Suppressor macrophage treated with lipopolysaccharide for 1 hour (primary cell): ENCODE data around the gene SENP5.
A peak's percentile ranks its signal among the peaks of the same experiment; 100 is the strongest.
"Not testable (repeated sequence)": the region's sequence is repeated elsewhere in the genome, so short reads cannot be mapped to it uniquely, and the experiment has no call there.

Experiments
- DNase-seq, 3 donors: peaks; one replicate each; pipeline ENCODE4 v3.0.0-alpha.2; 2020 to 2022

The SENP5 gene

DNA sequence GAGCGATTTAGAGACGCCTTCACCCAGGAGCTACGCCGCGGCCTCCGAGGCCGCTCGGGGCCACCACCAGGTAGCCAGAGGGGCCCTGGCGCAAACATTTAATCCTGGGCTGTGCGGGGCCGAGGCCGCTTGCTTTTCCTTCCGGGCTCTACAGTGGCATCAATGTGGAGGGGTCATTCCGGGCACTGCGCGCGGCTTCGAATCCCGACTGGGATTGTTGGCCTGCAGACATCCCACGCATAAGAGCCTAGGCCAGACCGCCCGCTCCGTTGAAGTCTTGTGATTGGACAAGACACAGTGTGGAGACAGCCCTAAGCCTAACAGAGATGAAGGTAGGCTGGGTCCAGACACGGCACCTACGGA is 75.2 kb downstream of the SENP5 start:
- peak; percentile 5 to 56 (median 20) for DNase-seq

- DNase-seq, result not testable (repeated sequence)
Measured at GRCh38 chr3:196944037-196944790, 76.5 kb downstream of the SENP5 start.

DNA sequence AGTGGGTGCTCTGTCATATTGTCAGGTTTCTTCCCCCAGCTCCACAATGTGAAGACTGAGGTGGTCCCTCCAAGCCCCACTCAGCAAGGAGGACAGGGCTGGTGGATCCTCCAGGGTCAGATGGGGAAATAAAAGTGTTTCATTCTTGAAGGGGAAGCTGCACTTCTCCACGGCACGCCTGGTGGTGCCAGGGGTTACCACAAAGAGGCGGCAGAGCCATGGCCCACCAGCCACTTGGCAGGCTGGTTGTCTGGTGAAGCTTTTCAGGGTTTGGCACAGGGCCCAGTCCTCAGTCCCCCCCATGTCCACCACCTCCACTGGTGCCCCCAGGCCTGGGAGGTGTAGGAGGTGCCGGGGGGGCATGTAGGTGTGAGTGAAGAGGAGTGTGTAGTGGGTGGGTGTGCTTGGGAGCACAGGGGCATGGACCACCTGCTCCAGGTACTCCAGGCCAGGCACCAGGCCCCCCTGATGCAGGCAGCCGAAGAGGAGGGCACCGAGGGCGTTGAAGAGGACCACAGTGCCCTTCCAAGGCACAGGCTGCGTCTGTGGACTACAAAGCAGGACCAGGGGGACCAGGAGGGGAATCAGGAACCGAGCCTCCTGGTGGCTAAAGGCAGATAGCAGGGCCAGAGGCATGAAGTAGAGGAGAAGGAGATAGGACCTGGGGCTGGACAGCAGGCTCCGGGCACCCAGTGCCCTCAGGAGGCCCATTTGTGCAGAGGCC is 79.6 kb downstream of the SENP5 start:
- no peak for DNase-seq

DNA sequence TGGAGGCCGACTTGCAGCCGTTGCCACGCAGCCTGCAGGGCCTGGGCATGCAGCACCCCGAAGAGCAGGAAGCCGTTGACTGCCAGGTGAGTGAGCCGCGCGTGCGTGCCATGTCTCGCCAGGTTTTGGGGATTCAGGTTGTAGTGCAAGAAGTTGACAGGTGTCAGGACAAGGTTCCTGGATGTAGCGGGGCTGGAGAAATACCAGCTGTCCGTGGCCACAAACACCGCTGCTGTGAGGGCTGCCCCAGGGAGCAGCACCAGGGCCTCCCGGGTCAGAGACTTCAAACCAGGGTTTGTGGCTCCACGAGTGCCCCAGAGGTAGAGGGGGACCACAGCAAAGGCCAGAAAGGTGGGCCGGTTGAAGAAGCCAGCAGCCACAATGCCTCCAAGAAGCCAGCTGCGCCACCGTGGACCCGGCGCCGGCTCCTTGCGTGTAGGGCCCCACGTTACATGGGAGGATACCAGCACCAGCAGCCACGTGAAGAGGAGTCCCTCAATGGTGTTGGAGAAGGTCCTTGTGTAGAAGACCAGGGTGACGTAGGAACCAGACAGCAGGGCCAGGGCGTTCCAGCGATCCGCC is 80.2 kb downstream of the SENP5 start:
- no peak for DNase-seq

DNA sequence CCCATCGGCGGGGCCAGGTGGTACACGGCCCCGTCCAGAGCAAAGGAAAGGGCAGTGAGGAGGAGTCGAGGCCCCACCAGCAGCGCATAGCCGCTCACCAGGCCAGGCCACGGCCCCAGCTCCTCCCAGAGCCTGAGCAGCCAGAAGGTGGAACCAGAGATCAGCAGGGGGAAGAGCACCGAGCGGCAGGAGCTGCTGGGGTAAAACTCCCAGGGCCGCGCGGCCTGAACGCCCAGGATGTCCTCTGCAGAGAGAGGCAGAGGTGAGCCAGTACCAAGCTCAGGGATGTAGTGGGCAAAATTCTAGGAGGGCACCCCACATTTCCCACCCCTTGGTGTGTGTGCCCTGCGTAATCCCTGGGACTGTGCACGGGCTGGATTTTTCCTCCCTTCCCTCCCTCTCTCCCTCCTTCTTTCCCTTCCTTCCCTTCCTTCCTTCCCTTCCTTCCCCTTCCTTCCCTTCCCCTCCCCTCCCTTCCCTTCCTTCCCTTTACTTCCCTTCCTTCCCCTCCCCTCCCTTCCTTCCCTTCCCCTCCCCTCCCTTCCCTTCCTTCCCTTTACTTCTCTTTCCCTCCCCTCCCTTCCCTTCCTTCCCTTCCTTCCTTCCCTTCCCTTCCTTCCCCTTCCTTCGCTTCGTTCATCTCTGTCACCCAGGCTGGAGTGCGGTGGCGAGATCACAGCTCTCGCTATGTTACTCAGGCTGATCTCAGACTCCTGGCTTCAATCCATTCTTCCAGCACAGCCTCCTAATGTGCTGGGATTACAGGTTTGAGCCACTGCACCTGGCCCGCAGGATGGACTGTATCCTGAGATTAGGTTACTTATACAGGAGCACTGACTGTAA is 80.9 kb downstream of the SENP5 start:
- no peak for DNase-seq

DNA sequence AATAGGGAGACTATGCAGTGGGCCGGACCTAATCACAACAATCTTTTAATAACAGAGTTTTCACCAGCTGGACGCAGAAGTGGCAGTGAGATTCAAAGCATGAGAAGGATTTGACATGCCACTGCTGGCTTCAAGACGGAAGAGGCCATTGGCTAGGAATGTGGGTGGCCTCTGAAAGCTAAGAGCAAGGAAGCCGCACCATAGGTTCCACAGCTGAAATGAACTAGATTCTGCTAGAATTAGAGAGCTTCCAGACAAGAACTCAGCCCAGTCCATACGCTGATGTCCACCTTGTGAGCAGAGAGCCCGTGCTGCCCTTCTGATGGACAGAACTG is 81.5 kb downstream of the SENP5 start:
- no peak for DNase-seq

- no peak for DNase-seq
Measured at GRCh38 chr3:196949750-196950149, 82.0 kb downstream of the SENP5 start.

DNA sequence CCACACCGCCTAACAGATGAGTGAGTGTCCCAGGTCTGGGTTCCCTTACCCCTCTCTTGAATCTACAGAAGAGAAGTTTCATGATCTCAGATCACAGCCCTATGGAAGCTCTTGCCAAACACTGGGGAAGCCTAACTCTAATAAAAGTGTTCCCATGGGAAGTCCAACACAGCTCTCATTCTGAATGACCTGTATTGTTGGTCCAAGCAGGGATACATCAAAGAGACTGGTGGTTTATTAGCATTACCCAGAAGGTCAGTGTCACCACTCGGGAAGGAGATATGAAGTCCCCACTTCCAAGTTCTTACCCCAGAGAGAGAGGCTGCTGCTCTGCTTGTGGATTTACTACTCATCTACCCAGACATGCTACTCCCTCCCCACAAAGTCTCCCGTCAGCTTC is 83.7 kb downstream of the SENP5 start:
- no peak for DNase-seq

DNA sequence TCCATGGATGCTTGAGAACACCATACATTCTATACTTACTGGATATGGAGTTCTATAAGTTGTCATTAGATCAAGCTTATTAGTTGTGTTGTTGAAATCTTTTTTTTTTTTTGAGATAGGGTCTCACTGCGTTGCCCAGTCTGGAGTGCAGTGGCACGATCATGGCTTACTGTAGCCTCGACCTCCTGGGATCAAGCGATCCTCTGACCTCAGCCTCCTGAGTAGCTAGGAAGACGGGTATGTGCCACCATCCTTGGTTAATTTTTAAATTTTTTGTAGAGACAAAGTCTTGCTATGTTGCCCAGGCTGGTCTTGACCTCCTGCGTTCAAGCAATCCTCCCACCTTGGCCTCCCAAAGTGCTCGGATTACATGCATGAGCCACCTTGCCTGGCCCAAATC is 87.1 kb downstream of the SENP5 start:
- DNase-seq, result no peak

GRCh38 chr3:196962108-196962929 is 94.6 kb downstream of the SENP5 start:
- DNase-seq, result no peak

DNA sequence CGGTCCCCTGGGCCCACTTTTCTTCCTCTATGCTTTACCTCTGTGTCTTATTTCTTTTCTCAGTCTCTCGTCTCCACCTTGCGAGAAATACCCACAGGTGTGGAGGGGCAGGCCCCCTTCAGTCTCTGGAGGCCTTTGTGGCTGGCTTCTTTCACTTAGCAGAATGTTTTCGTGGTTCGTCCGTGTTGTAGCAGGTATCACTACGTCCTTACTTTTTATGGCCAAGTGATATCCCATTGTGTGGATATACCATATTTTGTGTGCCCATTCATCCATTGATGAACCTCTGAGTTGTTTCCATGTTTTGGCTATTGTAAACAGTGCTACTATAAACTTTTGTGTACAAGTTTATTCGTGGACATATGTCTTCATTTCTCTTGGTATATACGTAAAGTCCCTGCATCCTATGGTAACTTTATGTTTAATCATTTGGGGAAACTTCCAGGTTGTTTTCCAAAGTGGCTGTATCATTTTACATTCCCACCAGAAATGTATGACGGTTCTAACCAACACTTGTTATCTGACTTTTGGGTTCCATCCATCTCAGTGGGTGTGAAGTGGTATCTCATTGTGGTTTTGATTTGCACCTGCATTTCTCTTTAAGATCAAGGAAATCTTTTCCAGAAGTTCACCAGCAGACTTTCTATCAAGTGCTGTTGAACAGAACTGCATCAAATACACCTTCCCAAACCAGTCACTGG is 95.4 kb downstream of the SENP5 start:
- no peak for DNase-seq

- no peak for DNase-seq
Measured at GRCh38 chr3:196963631-196963953, 95.9 kb downstream of the SENP5 start.

DNA sequence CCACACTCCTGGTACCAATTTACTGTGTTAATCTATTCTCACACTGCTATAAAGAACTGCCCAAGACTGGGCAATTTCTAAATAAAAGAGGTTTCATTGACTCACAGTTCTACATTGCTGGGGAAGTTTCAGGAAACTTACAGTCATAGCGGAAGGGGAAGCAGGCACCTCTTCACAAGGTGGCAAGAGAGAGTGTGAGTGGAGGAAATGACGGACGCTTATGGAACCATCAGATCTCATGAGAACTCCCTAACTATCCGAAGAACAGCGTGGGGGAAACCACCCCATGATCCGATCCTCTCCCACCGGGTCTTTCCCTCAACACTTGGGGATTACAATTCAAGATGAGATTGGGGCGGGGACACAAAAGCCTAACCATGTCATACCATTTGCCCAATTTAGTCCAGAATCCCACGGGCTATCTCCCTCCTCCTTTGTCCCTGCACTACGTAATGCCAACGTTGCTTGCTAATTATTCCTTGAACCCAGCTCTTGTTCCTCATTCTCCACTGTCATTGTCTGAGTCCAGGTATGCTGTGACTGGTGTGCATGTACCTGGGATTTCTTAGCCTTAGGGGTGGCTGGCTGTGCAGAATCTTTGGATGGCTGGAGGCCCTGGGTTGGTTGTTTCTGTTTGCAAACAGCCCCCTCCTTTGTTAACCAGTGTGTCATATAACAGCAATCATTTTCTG is 97.5 kb downstream of the SENP5 start:
- DNase-seq, result no peak

DNA sequence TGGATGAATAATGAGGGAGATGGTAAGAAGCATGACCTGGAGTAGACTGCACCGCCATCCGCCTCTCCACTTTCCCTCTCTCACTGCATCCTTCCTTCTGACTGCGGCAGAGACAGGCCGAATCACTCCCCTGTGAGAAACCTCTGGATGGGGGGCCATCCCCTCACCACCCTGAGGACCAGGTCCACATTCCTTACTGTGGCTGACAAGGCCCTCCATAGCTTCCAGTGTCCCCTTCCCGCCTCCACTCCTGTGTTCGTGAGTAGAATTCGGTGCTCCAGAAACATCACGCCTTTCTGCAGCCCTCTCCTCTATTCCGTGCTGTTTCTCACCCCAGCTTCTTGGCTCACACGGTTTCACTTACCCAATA is 98.1 kb downstream of the SENP5 start:
- DNase-seq, result no peak

GRCh38 chr3:196966526-196967401 is 99.0 kb downstream of the SENP5 start:
- no peak for DNase-seq

DNA sequence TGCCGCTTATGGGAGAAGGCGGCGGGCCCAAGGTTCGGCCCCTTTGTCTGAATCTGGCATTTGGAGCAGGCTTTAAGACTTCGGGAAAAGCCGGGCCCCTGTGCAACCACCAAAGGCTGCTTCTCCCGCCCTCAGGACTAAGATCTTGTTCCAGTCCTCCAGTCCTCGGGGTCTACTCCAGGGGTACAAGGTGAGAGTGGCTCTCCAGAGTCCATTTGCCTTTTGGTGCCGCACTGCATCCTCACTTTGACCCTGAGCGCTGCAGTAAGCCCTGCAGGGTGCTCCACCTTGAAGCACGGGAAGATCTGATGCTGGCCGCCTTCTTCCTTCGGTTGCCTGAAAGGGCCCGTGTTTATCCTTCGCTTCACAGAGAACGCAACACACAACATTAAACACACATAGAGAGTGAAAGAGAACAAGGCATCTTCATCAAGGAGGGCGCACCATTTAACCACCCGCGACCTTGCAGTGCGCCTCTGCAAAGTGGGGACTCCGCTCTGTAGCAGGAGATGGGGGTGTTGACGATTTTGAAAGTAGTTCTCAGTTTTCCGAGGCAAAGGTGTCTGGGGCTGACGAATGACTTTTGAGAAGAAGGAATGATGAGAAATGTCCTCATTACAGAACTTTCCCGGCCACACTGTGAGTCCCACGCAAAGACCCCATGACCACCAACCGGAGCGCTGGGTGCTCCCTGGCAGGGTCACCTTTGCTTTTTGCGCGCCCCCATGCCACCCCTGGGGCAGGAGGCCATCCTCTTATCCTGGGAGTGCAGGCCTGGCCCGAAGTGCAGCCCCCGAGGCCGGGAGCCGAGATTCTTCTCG is 99.9 kb downstream of the SENP5 start:
- DNase-seq, result no peak

- DNase-seq, result peak; percentile 58 to 88 (median 73)
Measured at GRCh38 chr3:196968233-196969133, 100.8 kb downstream of the SENP5 start, which contains the start of gene PIGZ. TSS of gene PIGZ (minus strand) at chr3:196968833. CDS start at chr3:196952031, 16,802 bp downstream.

GRCh38 chr3:196969134-196969659 is 101.5 kb downstream of the SENP5 start:
- DNase-seq, result peak; percentile 84 to 91 (median 86)
